HG02938 (cell line): ENCODE data around the gene DEGS2.
A peak's percentile ranks its signal among the peaks of the same experiment; 100 is the strongest.
"Not testable (repeated sequence)": the region's sequence is repeated elsewhere in the genome, so short reads cannot be mapped to it uniquely, and the experiment has no call there.

Experiments
- ATAC-seq: cut with Tn5 transposase; IDR thresholded peaks from one replicate; pipeline ENCODE4 v1.9.1; 2021; ENCODE audit warnings: mild to moderate bottlenecking, moderate library complexity; ENCODE audit not compliant: unreplicated experiment

The DEGS2 gene

GRCh38 chr14:100159094-100159864, at the start of gene DEGS2:
TSS of gene DEGS2 (minus strand) at chr14:100159645. CDS start at chr14:100159587, 58 bp downstream.
- no peak for ATAC-seq

- ATAC-seq = not testable (repeated sequence)
Measured at GRCh38 chr14:100208136-100208535, 48.7 kb upstream of the DEGS2 start.

GRCh38 chr14:100207588-100207987, 48.1 kb upstream of the DEGS2 start:
- ATAC-seq = not testable (repeated sequence)

GRCh38 chr14:100204835-100205167, 45.4 kb upstream of the DEGS2 start:
- not testable (repeated sequence) for ATAC-seq

GRCh38 chr14:100203962-100204834, 44.8 kb upstream of the DEGS2 start:
- ATAC-seq = no peak

GRCh38 chr14:100203146-100203545, 43.7 kb upstream of the DEGS2 start:
- ATAC-seq = no peak

- no peak for ATAC-seq
Measured at GRCh38 chr14:100202712-100203111, 43.3 kb upstream of the DEGS2 start.

- no peak for ATAC-seq
Measured at GRCh38 chr14:100201701-100202100, 42.3 kb upstream of the DEGS2 start.

- no peak for ATAC-seq
Measured at GRCh38 chr14:100200311-100200710, 40.9 kb upstream of the DEGS2 start.

- ATAC-seq = no peak
Measured at GRCh38 chr14:100199240-100199860, 39.9 kb upstream of the DEGS2 start.

- ATAC-seq = no peak
Measured at GRCh38 chr14:100193417-100194357, 34.2 kb upstream of the DEGS2 start.

GRCh38 chr14:100192672-100193416, 33.4 kb upstream of the DEGS2 start:
- ATAC-seq = peak; percentile 98

GRCh38 chr14:100192250-100192671, 32.8 kb upstream of the DEGS2 start:
- ATAC-seq = no peak

GRCh38 chr14:100191584-100192249, 32.3 kb upstream of the DEGS2 start:
- ATAC-seq = no peak

GRCh38 chr14:100190126-100190525, 30.7 kb upstream of the DEGS2 start:
- ATAC-seq = no peak

- ATAC-seq = no peak
Measured at GRCh38 chr14:100188392-100189030, 29.1 kb upstream of the DEGS2 start.

- ATAC-seq = no peak
Measured at GRCh38 chr14:100187247-100187833, 27.9 kb upstream of the DEGS2 start.

GRCh38 chr14:100181876-100182551, 22.6 kb upstream of the DEGS2 start:
- not testable (repeated sequence) for ATAC-seq
